Measurements from ENCODE around the gene USP54. TPM values are rescaled to one million over a fixed set of nuclear protein-coding genes. Genes with fewer than 3 reads are reported as not detected.

The USP54 gene
- total and polyA plus RNA-seq, 2 of the 13 experiments (the other 11 are each of a cell fraction or from before 2014, with no cell fraction given) = 18.1 to 25.0 TPM

- TF ChIP-seq REL (CRISPR knock-in tag; conservative IDR thresholded peaks at IDR 0.05) (no peak), ZNF430 (CRISPR knock-in tag; IDR thresholded peaks at IDR 0.05) (0 out of 2 replicates have a peak, but pooled peaks have one; percentile 54), TBP (CRISPR knock-in tag; IDR thresholded peaks at IDR 0.05) (no peak), PCBP1 (IDR thresholded peaks at IDR 0.05; ENCODE audit: borderline replicate concordance, low read depth, low read length) (no peak), PITX1 (CRISPR knock-in tag; IDR thresholded peaks at IDR 0.05) (peak; percentile 60; the same call in 1 of the 2 replicates), ZNF607 (CRISPR knock-in tag; IDR thresholded peaks at IDR 0.05; ENCODE audit: borderline replicate concordance) (no peak), ZNF281 (CRISPR knock-in tag; IDR thresholded peaks at IDR 0.05; ENCODE audit: borderline replicate concordance) (peak; percentile 59; the same call in 1 of the 2 replicates), FOSL2 (CRISPR knock-in tag; IDR thresholded peaks at IDR 0.05) (peak; percentile 69), ZNF704 (CRISPR knock-in tag; IDR thresholded peaks at IDR 0.05; ENCODE audit: borderline replicate concordance) (no peak), ZNF549 (CRISPR knock-in tag; IDR thresholded peaks at IDR 0.05) (no peak), ZBTB3 (CRISPR knock-in tag; IDR thresholded peaks at IDR 0.05; ENCODE audit: borderline replicate concordance, low read depth) (no peak), MED1 (CRISPR knock-in tag; IDR thresholded peaks at IDR 0.05) (peak; percentile 65; the same call in 1 of the 2 replicates), KLF16 (CRISPR knock-in tag; IDR thresholded peaks at IDR 0.05) (peak in 1 of 2 experiments; percentile 71; a peak in 2 of 4 replicates), ZKSCAN8 (CRISPR knock-in tag; IDR thresholded peaks at IDR 0.05; ENCODE audit: borderline replicate concordance) (no peak), ARNTL (CRISPR knock-in tag; IDR thresholded peaks at IDR 0.05) (peak; percentile 82), HNF4A (CRISPR knock-in tag; IDR thresholded peaks at IDR 0.05) (peak; percentile 84), LCORL (IDR thresholded peaks at IDR 0.05) (peak; percentile 75; the same call in 1 of the 2 replicates), LCORL (CRISPR knock-in tag; IDR thresholded peaks at IDR 0.05) (0 out of 2 replicates have a peak, but pooled peaks have one; percentile 66), ZBTB1 (CRISPR knock-in tag; IDR thresholded peaks at IDR 0.05; ENCODE audit: borderline replicate concordance) (no peak), TBX2 (CRISPR knock-in tag; IDR thresholded peaks at IDR 0.05; ENCODE audit: borderline replicate concordance) (peak; percentile 72), RFXANK (CRISPR knock-in tag; IDR thresholded peaks at IDR 0.05) (peak; percentile 64; the same call in 1 of the 2 replicates), CHD4 (IDR thresholded peaks at IDR 0.05; ENCODE audit: borderline replicate concordance, low read length) (no peak), MXD3 (CRISPR knock-in tag; IDR thresholded peaks at IDR 0.05) (no peak)
- TF ChIP-seq, protein P1, sequence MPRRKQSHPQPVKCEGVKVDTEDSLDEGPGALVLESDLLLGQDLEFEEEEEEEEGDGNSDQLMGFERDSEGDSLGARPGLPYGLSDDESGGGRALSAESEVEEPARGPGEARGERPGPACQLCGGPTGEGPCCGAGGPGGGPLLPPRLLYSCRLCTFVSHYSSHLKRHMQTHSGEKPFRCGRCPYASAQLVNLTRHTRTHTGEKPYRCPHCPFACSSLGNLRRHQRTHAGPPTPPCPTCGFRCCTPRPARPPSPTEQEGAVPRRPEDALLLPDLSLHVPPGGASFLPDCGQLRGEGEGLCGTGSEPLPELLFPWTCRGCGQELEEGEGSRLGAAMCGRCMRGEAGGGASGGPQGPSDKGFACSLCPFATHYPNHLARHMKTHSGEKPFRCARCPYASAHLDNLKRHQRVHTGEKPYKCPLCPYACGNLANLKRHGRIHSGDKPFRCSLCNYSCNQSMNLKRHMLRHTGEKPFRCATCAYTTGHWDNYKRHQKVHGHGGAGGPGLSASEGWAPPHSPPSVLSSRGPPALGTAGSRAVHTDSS (CRISPR knock-in tag; conservative IDR thresholded peaks at IDR 0.05) = no peak
These were observed 975 bp upstream of the USP54 start (continued) for GRCh38 chr10:73591935-73592699.
